K562 (cell line): ENCODE results near the gene PARD6A. TPM values are rescaled to one million over a fixed set of nuclear protein-coding genes. Genes with fewer than 3 reads are reported as not detected.

Source experiments
- ATAC-seq: fragments of 200-7000 bp; cut with Tn5 transposase; 3 replicates; pipeline ENCODE4 v1.9.1; 2020; ENCODE audit warnings: moderate library complexity
- BruUV-seq: library from RNA; stranded (reverse); fragments of 400-500 nt; replicated peaks from 2 replicates; lab custom pipeline; 2021; lab: Mats Ljungman, UMichigan
- CTCF ChIA-PET: fragments of 300-600 bp; formaldehyde crosslinking; extraction: SDS; loops from one replicate; lab custom pipeline; 2021; ENCODE audit warnings: low intra/inter-chr PET ratio; lab: Yijun Ruan, JAX
- POLR2A ChIA-PET: fragments of 300-600, 350-650 bp; sonication (Branson Sonifier 250); formaldehyde crosslinking; extraction: SDS; loops from one replicate; lab custom pipeline; 2021; ENCODE audit warnings: antibody characterized with exemption, inconsistent platforms; lab: Yijun Ruan, JAX
- DNase-seq, 4 experiments: peaks; one replicate each; pipeline versions ENCODE4 v3.0.0 to v3.0.0-alpha.2; 2011 to 2018; ENCODE audit warnings: low spot score in 3 of 4, mixed read lengths in 3 of 4; ENCODE audit errors: extremely low read depth in 1 of 4
- FAIRE-seq: peaks from 2 replicates; lab custom pipeline; 2011; peaks lifted over from hg19 to GRCh38; lab: Jason Lieb, UNC
- H2AFZ ChIP-seq: 2 replicates; pipeline ENCODE4 v1.6.0; 2011; ENCODE audit warnings: low read depth, low read length, control low read depth, inconsistent platforms
- H3K27ac ChIP-seq: fragments of 200-600 bp; 3 replicates; pipeline ENCODE4 v1.8.0; 2011; ENCODE audit warnings: low read depth, mild to moderate bottlenecking, control low read depth, inconsistent platforms, low read length, moderate library complexity, mixed read lengths; ENCODE audit errors: extremely low read depth
- H3K27me3 ChIP-seq, 2 experiments: fragments of 300-600 bp in 1 of 2; 2 replicates in 1 of 2; 3 replicates in 1 of 2; pipeline versions ENCODE4 v1.6.0 to v1.8.0; 2011; ENCODE audit warnings: inconsistent platforms in 2 of 2, low read length in 2 of 2, mild to moderate bottlenecking in 1 of 2, mixed read lengths in 1 of 2, moderate library complexity in 1 of 2; ENCODE audit not compliant: control insufficient read depth in 2 of 2, insufficient read depth in 2 of 2
- H3K36me3 ChIP-seq: fragments of 300-600 bp; 3 replicates; pipeline ENCODE4 v1.8.0; 2011; ENCODE audit warnings: mild to moderate bottlenecking, low read length, inconsistent platforms; ENCODE audit not compliant: control insufficient read depth, insufficient read depth
- H3K4me1 ChIP-seq, 2 experiments: fragments of 200-600 bp in 1 of 2; replicated peaks in 1 of 2; 2 replicates in 1 of 2; 3 replicates in 1 of 2; pipeline versions ENCODE4 v1.5.1 to v1.8.0; 2011; ENCODE audit warnings: inconsistent platforms in 2 of 2, low read length in 2 of 2, mild to moderate bottlenecking in 1 of 2, mixed read lengths in 1 of 2, moderate library complexity in 1 of 2; ENCODE audit not compliant: control insufficient read depth in 2 of 2, insufficient read depth in 2 of 2
- H3K4me2 ChIP-seq: 2 replicates; pipeline ENCODE4 v1.6.1; 2011; ENCODE audit warnings: low read length, control low read depth, inconsistent platforms, mixed read lengths; ENCODE audit not compliant: insufficient read depth
- H3K4me3 ChIP-seq: fragments of 200-600 bp; sonication (generic), shearing (Covaris generic); 2 replicates; pipeline ENCODE4 v1.5.1; 2016; ENCODE audit warnings: control low read depth, inconsistent platforms
- H3K79me2 ChIP-seq: fragments of 200-600 bp; 3 replicates; pipeline ENCODE4 v1.8.0; 2011; ENCODE audit warnings: low read length, inconsistent platforms; ENCODE audit not compliant: control insufficient read depth, insufficient read depth
- H3K9ac ChIP-seq, 2 experiments: 2 replicates each; pipeline versions ENCODE4 v1.6.0 to v1.6.1; 2011; ENCODE audit warnings: low read depth in 2 of 2, low read length in 2 of 2, control low read depth in 1 of 2, inconsistent platforms in 1 of 2, mild to moderate bottlenecking in 1 of 2, mixed read lengths in 1 of 2; ENCODE audit not compliant: insufficient read depth in 1 of 2
- H3K9me1 ChIP-seq: one replicate; pipeline ENCODE4 v1.6.0; 2011; ENCODE audit warnings: inconsistent platforms, mild to moderate bottlenecking, low read length, moderate library complexity; ENCODE audit not compliant: control insufficient read depth, insufficient read depth
- H3K9me3 ChIP-seq: replicated peaks from 2 replicates; pipeline ENCODE4 v1.5.1; 2011; ENCODE audit warnings: low read depth, low read length, inconsistent platforms; ENCODE audit not compliant: control insufficient read depth, insufficient read depth
- H4K20me1 ChIP-seq: replicated peaks from 2 replicates; pipeline ENCODE4 v1.6.1; 2011; ENCODE audit warnings: low read length, inconsistent platforms, mixed read lengths; ENCODE audit not compliant: control insufficient read depth, insufficient read depth
- CBX1 ChIP-seq: sonication (generic); IDR thresholded peaks from 2 replicates; pipeline ENCODE4 v1.6.1; 2016; ENCODE audit warnings: antibody characterized with exemption, low read depth, mild to moderate bottlenecking
- CEBPG ChIP-seq, 3 experiments: fragments of 200-800 bp in 1 of 3; sonication (Bioruptor generic) in 1 of 3; sonication (generic) in 1 of 3; formaldehyde crosslinking in 1 of 3; IDR thresholded peaks in 2 of 3; conservative IDR thresholded peaks in 1 of 3; 2 replicates each; pipeline versions ENCODE4 v1.6.1 to v1.8.0; 2016 to 2022; ENCODE audit warnings: missing compliant biosample characterization in 2 of 3, missing genetic modification characterization in 2 of 3, mild to moderate bottlenecking in 1 of 3, missing genetic modification reagents in 1 of 3
- SPI1 ChIP-seq: IDR thresholded peaks from 2 replicates; pipeline ENCODE4 v1.6.1; 2011; ENCODE audit warnings: low read depth, low read length, control low read depth, borderline replicate concordance
- whole genome bisulfite sequencing: fragments of 100-300 bp; shearing (Covaris generic); methylation state at CpG from one replicate; pipeline ENCODE4 v1.1.6; 2016; ENCODE audit warnings: low coverage, mixed read lengths; ENCODE audit not compliant: insufficient coverage; ENCODE audit errors: missing lambda C conversion rate; 5-methylcytosine and 5-hydroxymethylcytosine counted together
- in situ Hi-C: fragments of 300-500 bp; cut with MboI; formaldehyde crosslinking; loops from 4 replicates; pipeline ENCODE4 v1.15.0; 2018; ENCODE audit warnings: inconsistent platforms, mixed read lengths
- intact Hi-C: fragments of 100-400 bp; cut with micrococcal nuclease; formaldehyde crosslinking; loops from 2 replicates; pipeline ENCODE4 v1.14.2; 2022
- polyA plus RNA-seq, 8 experiments: library from polyadenylated mRNA; depleted of rRNA in 4 of 8; stranded (reverse) in 5 of 8; unstranded in 3 of 8; fragments of >200 nt; fragmentation: Nextera tagmentation in 2 of 8; fragmentation: Illumina TruSeq in 1 of 8; extraction: Ambion mirVana in 2 of 8; extraction: Trizol in 1 of 8; gene quantifications; 2 replicates each; pipeline versions ENCODE4 v1.2.1 to v1.2.3, GENCODE V29; 2011 to 2014; ENCODE audit warnings: inconsistent platforms in 1 of 8, missing spikeins in 1 of 8
- total RNA-seq, 7 experiments: library from RNA; depleted of rRNA in 6 of 7; stranded (reverse); fragments of >200 nt in 6 of 7; fragmentation: Illumina TruSeq in 2 of 7; extraction: Trizol in 2 of 7; gene quantifications; 2 replicates each; pipeline versions ENCODE4 v1.2.1 to v1.2.3, GENCODE V29; 2011 to 2021; ENCODE audit warnings: low replicate concordance in 1 of 7

Gene PARD6A
- total and polyA plus RNA-seq, 9 of the 15 experiments (the other 6 are each of a cell fraction or from before 2014, with no cell fraction given) = 0.04 to 2.0 (median 0.44) TPM

GRCh38 chr16:67672306-67672705 is 11.5 kb downstream of the PARD6A start:
- H3K27me3 ChIP-seq = no peaks in the 10 kb centered on the region
- 10% methylated on average over 4 of the region's 4 CpGs for WGBS
- in situ Hi-C loops (loop anchor here (10.0 kb wide), 1 partner anchor 372 kb away; no protein-coding TSS in a partner anchor), intact Hi-C loops (loop anchor here (2.0 to 5.0 kb wide), 3 partner anchors 135 to 370 kb away; partner anchors contain the start of genes RANBP10 and TSNAXIP1)
- ChIA-PET CTCF (interaction anchor here (0.6 to 2.2 kb wide), 7 partner anchors 144 to 1194 kb away, joined by 3 to 31 read pairs (median 5); no protein-coding TSS in a partner anchor), POLR2A (interaction anchor here (0.5 to 1.4 kb wide), 7 partner anchors 9 to 693 kb away, joined by 3 to 4 read pairs (median 3); no protein-coding TSS in a partner anchor)
- H3K9ac ChIP-seq = no peak overlapping the region
- peaks cover 2% of the 10 kb centered on the region; the same call in 1 of the 2 replicates for H4K20me1 ChIP-seq
- H3K4me1 ChIP-seq = peaks cover 5 to 17% of the 10 kb centered on the region in 2 experiments
- ATAC-seq (no peak), DNase-seq (no peak)
- no peak overlapping the region for H3K4me2 ChIP-seq
- no peak overlapping the region for H3K4me3 ChIP-seq
- no peaks in the 10 kb centered on the region for H3K79me2 ChIP-seq
- H3K27ac ChIP-seq = no peak overlapping the region
- BruUV-seq = no TSS peak
- no peaks in the 10 kb centered on the region for H3K36me3 ChIP-seq
- no peaks in the 10 kb centered on the region for H3K9me1 ChIP-seq
- H3K9me3 ChIP-seq = no peaks in the 10 kb centered on the region
- 0 out of 2 replicates have a peak, but pooled peaks have one; percentile 10 for TF ChIP-seq SPI1
- no peak for TF ChIP-seq CBX1
- 0 out of 2 replicates have a peak, but pooled peaks have one; percentile 19 for TF ChIP-seq CEBPG (CRISPR knock-in tag; IDR thresholded peaks at IDR 0.05)
- TF ChIP-seq CEBPG (tag; conservative IDR thresholded peaks at IDR 0.05 in 1 of 2, IDR thresholded peaks at IDR 0.05 in 1 of 2) = no peak
- TF ChIP-seq, all 486 proteins: peak for 2
- no peak for FAIRE-seq
- H2AFZ ChIP-seq = no peak overlapping the region
